GM13977 (cell line): Measurements from ENCODE around the gene PTPRQ.

Experiments
- DNase-seq: peaks from one replicate; pipeline ENCODE4 v3.0.0; 2012; ENCODE audit warnings: low spot score
- in situ Hi-C: fragments of 300-500 bp; cut with MboI; formaldehyde crosslinking; loops from one replicate; pipeline ENCODE4 v1.12.0; 2022; ENCODE audit warnings: low sequenced_read_pairs, low pct_unique_long_range_greater_than_20kb, mixed read lengths, inconsistent platforms; ENCODE audit not compliant: unreplicated experiment
- TF ChIP-seq, protein P1 (sequence below): IDR thresholded peaks from 2 replicates; pipeline ENCODE4 v1.5.1; 2012; ENCODE audit warnings: mild to moderate bottlenecking, control low read depth; ENCODE audit not compliant: insufficient read depth; ENCODE audit errors: extremely low read depth, missing control alignments

Gene PTPRQ

DNA sequence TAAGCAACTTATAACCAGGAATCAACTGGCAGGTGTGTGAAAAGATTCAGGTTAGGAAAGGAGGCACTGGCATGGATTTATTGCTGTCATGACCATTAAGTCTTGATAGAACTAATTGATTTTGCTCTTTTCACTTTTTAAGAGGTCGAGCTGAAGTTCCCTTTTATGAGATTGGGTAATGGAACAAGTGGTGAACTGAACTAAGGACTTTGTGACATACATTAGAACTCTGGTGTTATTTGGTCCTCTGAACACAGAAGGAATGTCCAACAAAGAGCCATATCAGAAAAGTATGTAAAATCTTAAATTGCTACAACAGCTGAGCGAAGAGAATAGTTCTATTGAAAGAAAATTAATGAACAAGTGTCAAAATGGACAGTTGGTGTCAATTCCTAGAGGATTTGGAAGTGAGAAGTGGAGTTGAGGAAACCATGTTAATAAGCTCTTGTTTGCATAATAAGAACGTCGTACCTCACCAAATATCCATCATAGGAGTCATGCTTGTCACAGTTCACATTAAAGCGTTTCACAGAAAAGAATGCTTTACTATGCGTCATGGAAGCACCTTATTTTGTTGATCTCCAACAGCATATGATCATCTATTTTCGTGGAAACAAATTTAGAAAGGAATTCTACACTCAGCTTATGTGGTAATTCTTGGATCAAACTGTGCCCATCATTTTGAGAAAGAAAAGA, 255.0 kb downstream of the PTPRQ start:
- TF ChIP-seq, protein P1, sequence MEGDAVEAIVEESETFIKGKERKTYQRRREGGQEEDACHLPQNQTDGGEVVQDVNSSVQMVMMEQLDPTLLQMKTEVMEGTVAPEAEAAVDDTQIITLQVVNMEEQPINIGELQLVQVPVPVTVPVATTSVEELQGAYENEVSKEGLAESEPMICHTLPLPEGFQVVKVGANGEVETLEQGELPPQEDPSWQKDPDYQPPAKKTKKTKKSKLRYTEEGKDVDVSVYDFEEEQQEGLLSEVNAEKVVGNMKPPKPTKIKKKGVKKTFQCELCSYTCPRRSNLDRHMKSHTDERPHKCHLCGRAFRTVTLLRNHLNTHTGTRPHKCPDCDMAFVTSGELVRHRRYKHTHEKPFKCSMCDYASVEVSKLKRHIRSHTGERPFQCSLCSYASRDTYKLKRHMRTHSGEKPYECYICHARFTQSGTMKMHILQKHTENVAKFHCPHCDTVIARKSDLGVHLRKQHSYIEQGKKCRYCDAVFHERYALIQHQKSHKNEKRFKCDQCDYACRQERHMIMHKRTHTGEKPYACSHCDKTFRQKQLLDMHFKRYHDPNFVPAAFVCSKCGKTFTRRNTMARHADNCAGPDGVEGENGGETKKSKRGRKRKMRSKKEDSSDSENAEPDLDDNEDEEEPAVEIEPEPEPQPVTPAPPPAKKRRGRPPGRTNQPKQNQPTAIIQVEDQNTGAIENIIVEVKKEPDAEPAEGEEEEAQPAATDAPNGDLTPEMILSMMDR, result no peak
- in situ Hi-C loops, result no loop called here
- no peak for DNase-seq

DNA sequence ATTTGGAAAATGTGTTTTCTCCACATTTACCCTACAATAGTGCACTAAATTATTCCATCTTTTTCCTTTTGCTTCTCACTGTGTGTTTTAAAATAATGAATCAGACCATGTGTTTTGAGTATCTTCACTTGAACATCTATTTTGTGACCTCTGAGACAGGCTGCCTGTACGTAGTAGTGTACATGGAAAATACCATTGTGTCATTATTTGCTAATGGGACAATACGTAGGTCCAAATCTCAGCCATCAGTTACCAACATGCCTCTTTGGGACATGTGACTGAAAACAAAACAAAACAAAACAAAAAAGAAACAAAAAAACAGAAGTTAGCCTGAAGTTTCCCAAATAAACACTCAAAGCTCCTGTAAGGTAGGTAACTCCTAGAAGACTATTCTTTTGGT, 256.3 kb downstream of the PTPRQ start:
- TF ChIP-seq, protein P1, result no peak
- in situ Hi-C loops, result no loop called here
- DNase-seq, result no peak

DNA sequence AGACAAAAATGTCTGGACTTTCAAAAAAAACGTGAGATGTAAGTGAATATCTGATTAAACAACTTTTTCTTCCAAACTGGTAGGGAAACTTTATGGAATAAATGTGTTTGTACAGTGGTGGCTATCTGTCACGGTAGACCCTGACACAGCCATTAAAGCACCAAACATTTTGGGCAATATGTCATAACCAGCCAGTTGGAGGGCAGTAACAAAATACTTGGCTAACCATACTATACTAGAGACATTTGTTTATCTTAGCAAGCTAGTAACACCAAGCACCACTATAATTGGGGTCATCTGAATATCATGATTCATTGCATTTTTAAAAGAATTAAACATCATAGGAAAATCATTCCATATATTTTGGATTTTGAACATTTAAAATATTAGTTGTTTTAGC, 257.4 kb downstream of the PTPRQ start:
- DNase-seq, result no peak
- in situ Hi-C loops, result no loop called here
- TF ChIP-seq, protein P1, result no peak

DNA sequence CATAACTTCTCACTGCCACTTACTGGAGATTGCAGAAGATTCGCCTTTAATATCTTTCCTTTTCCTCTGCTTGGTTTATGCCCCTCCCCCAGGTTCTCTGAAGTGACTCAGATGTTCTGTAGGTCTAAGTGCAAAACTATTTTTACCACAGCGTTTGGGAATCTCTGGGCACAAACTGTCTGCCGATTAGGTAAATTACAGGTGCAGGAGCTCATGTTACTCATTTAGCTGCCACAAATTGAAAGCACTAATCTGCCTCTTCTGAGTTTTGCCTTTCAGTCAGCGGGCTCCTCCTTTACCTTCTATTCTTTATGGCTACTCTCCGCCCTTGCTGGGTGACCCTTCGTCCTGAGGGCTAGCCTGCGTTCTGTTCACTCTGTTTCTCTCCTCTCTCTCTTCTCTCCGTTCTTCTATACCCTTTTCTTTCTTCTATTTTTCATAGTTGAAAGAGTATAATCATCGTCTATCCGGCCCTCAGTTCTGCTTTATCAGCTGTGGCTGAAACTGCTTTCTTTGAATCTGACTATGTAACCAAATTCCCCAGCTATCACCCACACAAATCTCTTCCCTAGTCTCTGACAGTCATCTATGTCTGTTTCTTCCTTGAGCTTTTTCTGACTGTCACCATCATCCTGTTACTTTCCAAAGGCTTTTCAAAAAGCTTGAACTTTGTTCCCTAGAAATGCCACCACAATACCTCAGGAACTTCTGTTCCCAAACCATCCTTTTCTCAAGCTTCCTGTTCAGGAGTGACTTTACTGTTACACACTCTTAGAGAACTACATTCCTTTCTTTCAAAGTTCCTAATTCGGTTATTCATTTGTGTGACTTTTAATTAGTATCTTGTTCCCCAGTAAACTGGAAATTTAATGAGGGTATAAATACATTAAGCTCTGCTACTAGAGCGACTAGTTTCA, 259.1 kb downstream of the PTPRQ start:
- no peak for DNase-seq

DNA sequence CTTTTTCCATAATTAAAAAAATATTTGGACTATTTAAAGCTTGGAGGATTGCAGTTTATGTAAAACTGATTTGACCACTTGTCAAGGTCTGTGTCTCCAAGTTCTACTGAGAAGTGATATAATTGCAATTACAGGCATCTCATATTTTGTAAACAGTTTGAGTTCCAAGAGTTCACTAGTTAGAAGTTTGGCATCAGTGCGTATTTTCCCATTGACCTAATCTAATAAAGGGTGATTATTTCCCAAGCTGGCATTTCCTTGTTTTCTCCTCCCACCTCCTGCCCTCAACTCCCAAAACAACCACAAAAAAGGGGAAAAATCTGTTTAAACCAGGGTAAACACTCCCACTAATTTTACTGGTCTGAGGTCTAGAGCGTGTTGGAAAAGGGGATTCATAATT, 260.4 kb downstream of the PTPRQ start:
- DNase-seq, result no peak
- TF ChIP-seq, protein P1, result no peak
- in situ Hi-C loops, result no loop called here

More for the DNA sequence above, 259.1 kb downstream of the PTPRQ start:
- in situ Hi-C loops, result no loop called here
- TF ChIP-seq, protein P1, result no peak

DNA sequence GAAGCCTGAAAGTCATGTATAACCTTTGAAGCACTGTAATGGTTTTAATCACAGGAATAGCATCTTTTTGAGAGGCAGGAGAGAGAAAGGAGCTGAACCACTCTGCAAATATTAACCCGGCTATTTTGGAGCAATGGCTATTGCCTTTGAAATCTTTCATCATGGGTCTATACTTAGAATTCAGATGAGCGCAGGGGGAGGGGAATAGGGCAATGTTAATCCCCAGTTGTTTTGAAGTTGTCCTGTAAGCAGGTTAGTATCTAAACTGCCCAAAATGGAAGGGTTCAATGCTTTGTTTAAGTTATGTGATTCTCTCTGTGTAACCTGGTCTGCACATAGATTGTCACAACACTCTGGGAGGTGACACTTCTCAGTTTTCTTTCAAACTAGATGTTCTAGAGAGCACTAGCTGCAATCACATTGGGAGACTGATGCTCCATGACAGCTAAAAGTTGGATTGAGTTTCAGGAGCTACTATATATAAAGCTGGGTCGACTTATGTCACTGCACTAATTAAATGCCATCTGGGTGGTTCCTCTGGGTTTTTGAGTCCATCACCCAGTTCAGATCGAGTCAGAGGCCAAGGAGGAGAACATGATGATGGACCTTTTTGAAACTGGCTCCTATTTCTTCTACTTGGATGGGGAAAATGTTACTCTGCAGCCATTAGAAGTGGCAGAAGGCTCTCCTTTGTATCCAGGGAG, 263.2 kb downstream of the PTPRQ start, which contains the start of gene MYF6:
Gene MYF6, plus strand, starts transcription at position 509 of the 704 bp plus-strand sequence. Its CDS starts 86 bp downstream, at position 595.
- in situ Hi-C loops, result no loop called here
- no peak for DNase-seq
- TF ChIP-seq, protein P1, result no peak
